MCF 10A (cell line): Measurements from ENCODE around the gene EDAR. TPM values are rescaled to one million over a fixed set of nuclear protein-coding genes. Genes with fewer than 3 reads are reported as not detected.

Source experiments
- BruUV-seq: library from RNA; stranded (reverse); fragments of 400-500 nt; replicated peaks from 2 replicates; lab custom pipeline; 2021; lab: Mats Ljungman, UMichigan
- CTCF ChIA-PET: fragments of 300-600 bp; sonication (Branson Sonifier 250); formaldehyde crosslinking; extraction: SDS; loops from one replicate; lab custom pipeline; 2021; ENCODE audit warnings: antibody characterized with exemption, inconsistent platforms; lab: Yijun Ruan, JAX
- POLR2A ChIA-PET: fragments of 300-600, 350-650 bp; sonication (Branson Sonifier 250); formaldehyde crosslinking; extraction: SDS; loops from one replicate; lab custom pipeline; 2020; ENCODE audit warnings: antibody characterized with exemption, inconsistent platforms; lab: Yijun Ruan, JAX
- DNase-seq: peaks from one replicate; pipeline ENCODE4 v3.0.0-alpha.2; 2018; ENCODE audit not compliant: unreplicated experiment
- H3K27ac Mint-ChIP-seq: one replicate; pipeline ENCODE4 v1.8.0; 2022; ENCODE audit warnings: mild to moderate bottlenecking, low read depth, mixed read lengths; ENCODE audit not compliant: unreplicated experiment
- H3K27me3 Mint-ChIP-seq: one replicate; pipeline ENCODE4 v1.8.0; 2022; ENCODE audit warnings: mixed read lengths; ENCODE audit not compliant: insufficient read depth, unreplicated experiment
- H3K36me3 Mint-ChIP-seq: one replicate; pipeline ENCODE4 v1.8.0; 2022; ENCODE audit warnings: mild to moderate bottlenecking, moderate library complexity, mixed read lengths; ENCODE audit not compliant: insufficient read depth, unreplicated experiment
- H3K4me1 Mint-ChIP-seq: one replicate; pipeline ENCODE4 v1.8.0; 2022; ENCODE audit warnings: mixed read lengths; ENCODE audit not compliant: insufficient read depth, unreplicated experiment
- H3K4me3 Mint-ChIP-seq: one replicate; pipeline ENCODE4 v1.8.0; 2022; ENCODE audit warnings: mild to moderate bottlenecking, moderate library complexity, mixed read lengths; ENCODE audit not compliant: unreplicated experiment
- H3K9me3 Mint-ChIP-seq: one replicate; pipeline ENCODE4 v1.8.0; 2022; ENCODE audit warnings: mixed read lengths; ENCODE audit not compliant: unreplicated experiment
- CTCF ChIP-seq: fragments of 200-600 bp; IDR thresholded peaks from one replicate; pipeline ENCODE4 v1.8.0; 2022; ENCODE audit warnings: antibody characterized with exemption, mild to moderate bottlenecking; ENCODE audit not compliant: unreplicated experiment
- intact Hi-C: fragments of 100-400 bp; cut with micrococcal nuclease; formaldehyde crosslinking; loops from 2 replicates; pipeline ENCODE4 v1.14.1; 2022
- total RNA-seq: library from RNA; stranded (reverse); gene quantifications from 2 replicates; pipeline ENCODE4 v1.2.3, GENCODE V29; 2022

The EDAR gene
- total RNA-seq, 1 experiment from 2014 or later, result 0.14 TPM

GRCh38 chr2:108967757-108968156, 21.3 kb downstream of the EDAR start:
- Mint-ChIP-seq H3K4me1 (peaks cover 37% of the 10 kb centered on the region), H3K27ac (no peak overlapping the region), H3K27me3 (no peaks in the 10 kb centered on the region), H3K36me3 (no peaks in the 10 kb centered on the region), H3K4me3 (no peak overlapping the region), H3K9me3 (no peaks in the 10 kb centered on the region)
- no peak for DNase-seq
- TF ChIP-seq CTCF, result no peak
- no TSS peak for BruUV-seq
- CTCF ChIA-PET, result interaction anchor here (0.5 to 3.3 kb wide), 8 partner anchors 12 to 662 kb away, joined by 3 to 19 read pairs (median 4); partner anchors contain the start of gene EDAR
- intact Hi-C loops, result no loop called here
- POLR2A ChIA-PET, result interaction anchor here (1.4 to 1.6 kb wide), 2 partner anchors 9 to 44 kb away, joined by 3 to 6 read pairs; no protein-coding TSS in a partner anchor

GRCh38 chr2:108965540-108966289, 23.3 kb downstream of the EDAR start:
- Mint-ChIP-seq H3K4me3 (no peak overlapping the region), H3K36me3 (no peaks in the 10 kb centered on the region), H3K4me1 (peaks cover 22% of the 10 kb centered on the region), H3K27me3 (no peaks in the 10 kb centered on the region), H3K27ac (no peak overlapping the region), H3K9me3 (no peaks in the 10 kb centered on the region)
- ChIA-PET CTCF (no interaction called here), POLR2A (no interaction called here)
- no TSS peak for BruUV-seq
- DNase-seq, result no peak
- intact Hi-C loops, result no loop called here
- TF ChIP-seq CTCF, result no peak

GRCh38 chr2:108963057-108963456, 26.0 kb downstream of the EDAR start:
- DNase-seq, result no peak
- ChIA-PET CTCF (interaction anchor here (0.6 kb wide), 1 partner anchor 547 kb away, joined by 3 read pairs; no protein-coding TSS in a partner anchor), POLR2A (no interaction called here)
- no peak overlapping the region for H3K27ac Mint-ChIP-seq
- no peaks in the 10 kb centered on the region for H3K36me3 Mint-ChIP-seq
- H3K9me3 Mint-ChIP-seq, result no peaks in the 10 kb centered on the region
- no peak for TF ChIP-seq CTCF
- no TSS peak for BruUV-seq
- no peak overlapping the region for H3K4me3 Mint-ChIP-seq
- intact Hi-C loops, result no loop called here
- no peaks in the 10 kb centered on the region for H3K27me3 Mint-ChIP-seq
- H3K4me1 Mint-ChIP-seq, result peaks cover 5% of the 10 kb centered on the region

- POLR2A ChIA-PET, result interaction anchor here (1.5 kb wide), 1 partner anchor 11 kb away, joined by 5 read pairs; no protein-coding TSS in a partner anchor
- no peak for TF ChIP-seq CTCF
- Mint-ChIP-seq H3K36me3 (no peaks in the 10 kb centered on the region), H3K4me1 (peaks cover 5% of the 10 kb centered on the region), H3K27me3 (no peaks in the 10 kb centered on the region), H3K27ac (no peak overlapping the region), H3K4me3 (no peak overlapping the region), H3K9me3 (no peaks in the 10 kb centered on the region)
- BruUV-seq, result no TSS peak
- CTCF ChIA-PET, result no interaction called here
- no peak for DNase-seq
- intact Hi-C loops, result no loop called here
Observed at GRCh38 chr2:108961796-108962195, 27.2 kb downstream of the EDAR start.
